ENCODE results near the gene MN1.

The MN1 gene

GRCh38 chr22:27715106-27715505 lies 86.5 kb downstream of the MN1 start:
- DNase-seq (ENCODE audit: low read depth, low spot score): no peak
- Histone ChIP-seq H3K4me3 (no peak overlapping the region), H3K27ac (no peak overlapping the region), H3K9me3 (ENCODE audit: low read depth, low read length) (no peaks in the 10 kb centered on the region; the same call in 1 of the 2 replicates), H3K9ac (ENCODE audit: insufficient read length) (no peak overlapping the region), H3K36me3 (ENCODE audit: insufficient read depth, low read length) (no peaks in the 10 kb centered on the region)
- TF ChIP-seq EZH2 (IDR thresholded peaks at IDR 0.05) (no peak), FOXP2 (optimal IDR thresholded peaks at IDR 0.05; ENCODE audit: control extremely low read depth, extremely low read length, insufficient read depth) (no peak), POLR2AphosphoS5 (IDR thresholded peaks at IDR 0.05; ENCODE audit: borderline replicate concordance, low read depth, low read length) (no peak)

DNA sequence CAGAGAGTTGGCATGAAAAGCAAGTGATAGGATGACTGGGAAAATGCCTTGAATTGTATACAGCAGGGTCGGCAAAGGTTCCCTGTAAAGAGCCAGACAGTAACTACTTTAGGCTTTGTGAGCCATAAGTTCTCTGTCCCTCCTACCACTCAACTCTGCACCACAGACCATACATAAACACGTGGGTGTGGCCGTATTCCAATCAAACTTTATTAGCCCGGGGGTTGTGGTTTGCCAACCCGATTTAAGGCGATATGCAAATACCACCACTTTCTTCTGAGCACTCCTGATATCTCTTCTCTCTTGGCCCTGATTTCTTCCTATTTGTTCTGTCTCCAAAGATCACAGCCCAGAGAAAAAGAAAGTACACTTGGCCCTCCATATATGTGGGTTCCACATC lies 87.5 kb downstream of the MN1 start:
- peak; percentile 16 for DNase-seq (ENCODE audit: low read depth, low spot score)
- peak; percentile 20 for TF ChIP-seq FOXP2 (optimal IDR thresholded peaks at IDR 0.05; ENCODE audit: control extremely low read depth, extremely low read length, insufficient read depth)
- no peak for TF ChIP-seq EZH2 (IDR thresholded peaks at IDR 0.05)
- Histone ChIP-seq H3K36me3 (ENCODE audit: insufficient read depth, low read length) (no peaks in the 10 kb centered on the region), H3K9me3 (ENCODE audit: low read depth, low read length) (no peaks in the 10 kb centered on the region; the same call in 1 of the 2 replicates), H3K4me3 (peak overlapping the region; percentile 66), H3K9ac (ENCODE audit: insufficient read length) (peak overlapping the region; percentile 35), H3K27ac (peak overlapping the region; percentile 74)

DNA sequence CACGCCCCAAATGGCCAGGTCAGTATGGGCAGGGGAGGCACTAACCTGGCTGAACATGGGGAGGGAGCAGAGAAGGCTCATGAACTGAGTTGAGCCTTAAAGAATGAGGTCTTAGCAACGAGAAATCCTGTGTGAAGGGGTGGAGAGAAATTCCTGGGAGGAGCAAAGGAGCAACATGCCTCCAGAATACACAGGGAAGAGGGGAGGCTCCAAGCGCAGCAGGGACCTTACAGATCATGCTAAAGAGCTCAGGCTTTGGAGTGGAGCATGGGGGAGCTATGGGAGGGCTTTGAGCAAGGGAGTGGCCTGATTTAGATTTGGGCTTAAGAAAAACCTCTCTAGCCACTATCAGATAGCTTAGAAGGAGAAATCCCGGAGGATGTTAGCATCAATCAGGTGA lies 88.1 kb downstream of the MN1 start:
- Histone ChIP-seq H3K9ac (ENCODE audit: insufficient read length) (peak overlapping the region; percentile 35), H3K4me3 (peak overlapping the region; percentile 66), H3K36me3 (ENCODE audit: insufficient read depth, low read length) (no peaks in the 10 kb centered on the region), H3K27ac (peak overlapping the region; percentile 74), H3K9me3 (ENCODE audit: low read depth, low read length) (no peaks in the 10 kb centered on the region; the same call in 1 of the 2 replicates)
- TF ChIP-seq POLR2AphosphoS5 (IDR thresholded peaks at IDR 0.05; ENCODE audit: borderline replicate concordance, low read depth, low read length): no peak
- TF ChIP-seq FOXP2 (optimal IDR thresholded peaks at IDR 0.05; ENCODE audit: control extremely low read depth, extremely low read length, insufficient read depth): no peak
- no peak for TF ChIP-seq EZH2 (IDR thresholded peaks at IDR 0.05)
- DNase-seq (ENCODE audit: low read depth, low spot score): no peak

- no peak for DNase-seq (ENCODE audit: low read depth, low spot score)
- Histone ChIP-seq H3K9ac (ENCODE audit: insufficient read length) (no peak overlapping the region), H3K9me3 (ENCODE audit: low read depth, low read length) (peaks cover 3% of the 10 kb centered on the region; the same call in 1 of the 2 replicates), H3K27ac (no peak overlapping the region), H3K4me3 (no peak overlapping the region), H3K36me3 (ENCODE audit: insufficient read depth, low read length) (no peaks in the 10 kb centered on the region)
- no peak for TF ChIP-seq POLR2AphosphoS5 (IDR thresholded peaks at IDR 0.05; ENCODE audit: borderline replicate concordance, low read depth, low read length)
- no peak for TF ChIP-seq EZH2 (IDR thresholded peaks at IDR 0.05)
Measured at GRCh38 chr22:27711756-27712155, 89.8 kb downstream of the MN1 start.

DNA sequence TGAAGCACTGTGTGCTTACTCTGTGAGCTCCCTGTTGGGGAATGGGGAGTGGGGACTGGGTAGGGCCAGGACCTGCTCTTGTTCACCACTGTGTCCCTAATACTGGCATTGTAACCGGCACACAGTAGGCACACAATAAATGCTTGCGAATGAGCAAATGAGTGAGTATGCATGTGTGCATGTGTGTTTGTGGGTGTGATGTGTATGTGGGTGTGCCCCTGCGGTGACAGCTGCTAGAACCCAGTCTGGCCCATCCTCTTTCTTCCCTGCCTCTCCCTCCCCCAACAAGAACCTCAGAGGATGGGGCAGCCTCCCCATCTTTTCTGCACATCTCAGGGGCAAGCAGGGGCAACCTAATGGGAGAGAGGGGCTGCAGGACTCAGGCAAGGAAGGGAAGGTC lies 90.5 kb downstream of the MN1 start:
- Histone ChIP-seq H3K36me3 (ENCODE audit: insufficient read depth, low read length) (no peaks in the 10 kb centered on the region), H3K27ac (no peak overlapping the region), H3K4me3 (no peak overlapping the region), H3K9ac (ENCODE audit: insufficient read length) (no peak overlapping the region), H3K9me3 (ENCODE audit: low read depth, low read length) (peaks cover 3% of the 10 kb centered on the region; the same call in 1 of the 2 replicates)
- no peak for DNase-seq (ENCODE audit: low read depth, low spot score)
- TF ChIP-seq FOXP2 (optimal IDR thresholded peaks at IDR 0.05; ENCODE audit: control extremely low read depth, extremely low read length, insufficient read depth): no peak
- TF ChIP-seq POLR2AphosphoS5 (IDR thresholded peaks at IDR 0.05; ENCODE audit: borderline replicate concordance, low read depth, low read length): no peak
- no peak for TF ChIP-seq EZH2 (IDR thresholded peaks at IDR 0.05)

GRCh38 chr22:27709919-27710675 lies 91.5 kb downstream of the MN1 start:
- Histone ChIP-seq H3K36me3 (ENCODE audit: insufficient read depth, low read length) (no peaks in the 10 kb centered on the region), H3K27ac (no peak overlapping the region), H3K9ac (ENCODE audit: insufficient read length) (no peak overlapping the region), H3K9me3 (ENCODE audit: low read depth, low read length) (0 out of 2 replicates have a peak, but pooled peaks cover 3% of the 10 kb centered on the region), H3K4me3 (no peak overlapping the region)
- TF ChIP-seq EZH2 (IDR thresholded peaks at IDR 0.05) (no peak), POLR2AphosphoS5 (IDR thresholded peaks at IDR 0.05; ENCODE audit: borderline replicate concordance, low read depth, low read length) (no peak), FOXP2 (optimal IDR thresholded peaks at IDR 0.05; ENCODE audit: control extremely low read depth, extremely low read length, insufficient read depth) (no peak)
- DNase-seq (ENCODE audit: low read depth, low spot score): no peak

- Histone ChIP-seq H3K9me3 (ENCODE audit: low read depth, low read length) (0 out of 2 replicates have a peak, but pooled peaks cover 3% of the 10 kb centered on the region), H3K9ac (ENCODE audit: insufficient read length) (no peak overlapping the region), H3K27ac (no peak overlapping the region; the same call in 1 of the 2 replicates), H3K36me3 (ENCODE audit: insufficient read depth, low read length) (no peaks in the 10 kb centered on the region), H3K4me3 (no peak overlapping the region)
- no peak for DNase-seq (ENCODE audit: low read depth, low spot score)
- TF ChIP-seq FOXP2 (optimal IDR thresholded peaks at IDR 0.05; ENCODE audit: control extremely low read depth, extremely low read length, insufficient read depth): no peak
- no peak for TF ChIP-seq POLR2AphosphoS5 (IDR thresholded peaks at IDR 0.05; ENCODE audit: borderline replicate concordance, low read depth, low read length)
- TF ChIP-seq EZH2 (IDR thresholded peaks at IDR 0.05): no peak
Measured at GRCh38 chr22:27706489-27706888, 95.1 kb downstream of the MN1 start.

GRCh38 chr22:27705408-27706080 lies 96.0 kb downstream of the MN1 start:
- no peak for TF ChIP-seq EZH2 (IDR thresholded peaks at IDR 0.05)
- TF ChIP-seq POLR2AphosphoS5 (IDR thresholded peaks at IDR 0.05; ENCODE audit: borderline replicate concordance, low read depth, low read length): no peak
- no peak for TF ChIP-seq FOXP2 (optimal IDR thresholded peaks at IDR 0.05; ENCODE audit: control extremely low read depth, extremely low read length, insufficient read depth)
- Histone ChIP-seq H3K9me3 (ENCODE audit: low read depth, low read length) (0 out of 2 replicates have a peak, but pooled peaks cover 3% of the 10 kb centered on the region), H3K36me3 (ENCODE audit: insufficient read depth, low read length) (no peaks in the 10 kb centered on the region), H3K9ac (ENCODE audit: insufficient read length) (no peak overlapping the region), H3K4me3 (no peak overlapping the region), H3K27ac (peak overlapping the region; percentile 3; the same call in 1 of the 2 replicates)
- peak; percentile 16 for DNase-seq (ENCODE audit: low read depth, low spot score)
